ENCODE data around the gene ATP5PB.
A peak's percentile ranks its signal among the peaks of the same experiment; 100 is the strongest.

Gene ATP5PB

DNA sequence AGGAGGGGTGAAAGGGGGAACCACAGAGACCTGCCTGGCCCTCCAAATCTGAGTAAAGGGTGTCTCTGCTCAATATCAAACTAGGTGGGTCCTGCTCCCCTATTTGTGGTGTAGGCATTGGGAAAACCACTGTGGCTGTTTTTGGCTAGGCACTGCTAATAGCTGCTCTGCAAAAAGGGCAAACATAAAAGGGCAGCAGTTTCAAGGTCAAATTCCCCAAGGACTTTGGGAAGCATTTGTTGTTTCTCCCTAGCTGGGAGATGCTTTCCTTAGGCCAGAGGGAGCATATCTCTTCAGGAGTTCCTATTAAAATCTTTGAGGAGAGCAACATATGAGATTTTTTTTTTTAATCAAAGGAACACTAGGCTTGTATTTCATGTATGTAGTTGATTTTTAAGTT, 26.9 kb downstream of the ATP5PB start:
- DNase-seq, result no peak

DNA sequence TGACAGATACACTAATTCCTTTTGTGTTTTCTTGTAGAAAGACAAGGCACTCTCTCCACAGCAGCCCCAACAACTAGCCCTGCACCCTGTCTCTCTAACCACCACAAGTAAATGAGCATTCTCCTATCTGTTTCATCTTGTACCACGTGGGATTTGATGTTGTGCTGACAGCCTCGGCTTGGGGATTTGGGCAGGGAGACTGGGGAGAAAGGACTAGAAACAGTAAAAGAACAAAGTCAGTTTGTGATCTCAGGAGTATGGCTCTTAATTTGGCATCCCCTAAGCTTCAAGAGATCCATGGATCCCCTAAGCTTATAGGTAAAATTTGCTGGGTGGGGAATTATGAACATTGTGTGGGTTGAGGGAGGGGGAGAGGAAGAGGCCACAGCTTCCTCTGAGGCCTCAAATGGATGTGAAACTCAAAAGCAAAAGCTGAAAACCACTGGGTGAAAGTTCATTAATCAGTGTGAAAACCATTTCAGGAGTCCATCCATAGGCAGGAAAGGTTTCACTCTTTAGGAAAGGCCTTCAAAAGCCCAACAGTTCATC, 27.6 kb downstream of the ATP5PB start:
- DNase-seq, result no peak

GRCh38 chr1:111480674-111481073, 31.4 kb downstream of the ATP5PB start:
- no peak for DNase-seq

- peak; percentile 59 for DNase-seq
These were observed 32.3 kb downstream of the ATP5PB start for GRCh38 chr1:111481387-111482221.

GRCh38 chr1:111483166-111483565, 33.9 kb downstream of the ATP5PB start:
- peak; percentile 38 for DNase-seq

DNA sequence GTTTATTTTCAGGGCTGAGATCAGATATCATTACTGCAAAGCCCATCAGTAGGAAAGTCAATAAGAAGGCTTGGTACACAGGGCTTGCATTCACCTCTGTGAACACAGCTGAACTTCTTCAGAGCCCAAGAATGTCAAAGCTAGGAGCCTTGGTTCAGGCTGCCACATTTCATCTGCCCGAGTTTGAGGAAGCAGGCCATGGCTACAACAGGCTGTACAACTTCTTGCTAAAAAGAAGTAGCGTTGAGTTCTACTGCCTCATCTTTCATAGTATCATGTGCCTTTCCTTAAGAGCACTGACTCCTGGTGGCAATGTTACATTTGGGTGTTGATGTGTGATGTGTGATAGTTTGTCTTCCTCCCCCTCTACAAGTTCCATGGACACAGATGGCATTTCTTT, 34.6 kb downstream of the ATP5PB start:
- DNase-seq, result no peak

DNA sequence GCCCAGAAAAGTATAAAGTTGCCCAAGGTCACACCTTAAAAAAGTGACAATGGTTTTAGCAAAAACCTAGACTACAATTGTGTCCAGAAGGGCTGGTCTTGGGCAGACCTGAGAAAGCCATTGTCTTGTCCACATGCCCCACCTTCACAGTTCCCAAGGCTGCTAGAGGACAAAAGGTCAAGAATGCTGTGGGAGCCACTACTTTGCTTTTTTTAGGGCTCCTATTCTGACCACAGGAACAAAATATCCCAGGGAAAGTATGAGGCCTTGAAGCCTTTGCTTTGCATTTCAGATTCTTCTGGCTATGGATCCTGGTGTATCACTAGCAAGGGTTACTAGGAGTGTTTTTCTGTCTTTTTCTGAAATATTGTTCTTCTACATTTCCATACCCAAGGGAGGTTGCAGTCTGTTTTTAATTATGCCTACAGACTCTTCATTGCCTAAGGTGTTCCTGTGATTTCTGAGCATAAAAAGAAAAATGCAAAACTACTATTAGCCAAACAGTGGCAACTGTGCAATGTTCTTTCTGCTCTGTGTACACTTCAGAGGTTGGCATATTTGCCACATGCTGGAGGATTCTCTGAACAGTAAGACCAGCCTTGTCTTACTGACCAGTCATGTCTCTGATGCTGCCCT, 35.2 kb downstream of the ATP5PB start:
- DNase-seq, result no peak

- DNase-seq, result no peak
These were observed 37.2 kb downstream of the ATP5PB start for GRCh38 chr1:111486431-111486830.

GRCh38 chr1:111487133-111487532, 37.9 kb downstream of the ATP5PB start:
- no peak for DNase-seq

DNA sequence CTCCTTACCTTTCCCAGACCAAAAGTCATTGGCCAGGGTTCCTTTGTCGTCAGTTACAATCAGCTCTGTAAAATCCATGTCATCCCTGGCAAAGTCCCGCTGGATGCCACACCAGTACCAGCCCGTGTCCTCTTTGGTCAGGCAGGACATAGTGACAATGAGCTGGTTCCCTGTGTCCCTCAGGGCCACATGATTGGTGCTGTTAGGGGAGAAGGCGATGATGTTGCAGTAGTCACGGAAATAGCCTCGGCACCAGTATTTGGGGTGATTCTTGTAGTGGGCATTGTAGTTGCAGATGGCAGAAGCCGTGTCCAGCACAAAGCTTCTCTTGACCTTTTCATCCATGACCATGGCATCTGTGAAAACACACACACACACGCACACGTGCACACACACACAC, 39.4 kb downstream of the ATP5PB start:
- no peak for DNase-seq

DNA sequence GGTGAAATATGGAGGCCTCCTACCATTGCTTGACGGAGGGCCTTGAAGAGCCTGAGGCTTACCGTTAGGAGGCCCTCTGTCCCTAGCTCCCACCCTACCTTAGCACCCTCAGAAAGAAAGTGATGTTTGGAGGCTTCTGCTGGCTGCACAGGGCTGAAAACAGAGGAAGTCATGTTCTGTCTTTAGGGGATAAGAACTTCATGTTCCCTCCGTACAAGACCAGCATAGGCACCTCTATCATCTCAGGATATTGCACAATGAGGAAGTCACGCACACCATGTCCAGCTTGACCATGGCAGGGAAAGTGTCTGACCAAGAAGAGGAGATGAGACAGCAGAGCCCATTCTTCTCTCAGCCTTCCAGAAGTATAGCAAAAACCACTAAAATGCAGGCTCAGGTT, 40.3 kb downstream of the ATP5PB start:
- DNase-seq, result no peak

- no peak for DNase-seq
These were observed 41.0 kb downstream of the ATP5PB start for GRCh38 chr1:111490220-111490619.

GRCh38 chr1:111491070-111491469, 41.8 kb downstream of the ATP5PB start:
- no peak for DNase-seq

DNA sequence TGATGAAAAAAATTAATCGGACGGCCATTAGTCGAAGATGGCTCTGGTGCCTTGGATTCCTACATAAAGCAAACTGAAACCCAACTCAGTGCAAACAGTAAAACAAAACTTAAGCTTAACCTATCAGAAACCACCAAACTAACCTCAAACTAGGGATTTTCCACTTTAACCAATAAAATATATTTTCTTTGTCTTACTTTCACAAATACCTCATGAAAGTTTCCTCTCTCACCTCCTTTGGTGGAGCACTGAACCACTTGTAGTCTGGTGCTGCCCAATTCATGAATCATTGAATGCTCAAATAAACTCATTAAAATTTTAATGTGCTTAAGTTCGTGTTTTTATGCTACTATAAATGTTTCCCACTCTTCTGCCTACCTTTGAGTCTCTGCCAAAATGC, 47.1 kb downstream of the ATP5PB start:
- no peak for DNase-seq

DNA sequence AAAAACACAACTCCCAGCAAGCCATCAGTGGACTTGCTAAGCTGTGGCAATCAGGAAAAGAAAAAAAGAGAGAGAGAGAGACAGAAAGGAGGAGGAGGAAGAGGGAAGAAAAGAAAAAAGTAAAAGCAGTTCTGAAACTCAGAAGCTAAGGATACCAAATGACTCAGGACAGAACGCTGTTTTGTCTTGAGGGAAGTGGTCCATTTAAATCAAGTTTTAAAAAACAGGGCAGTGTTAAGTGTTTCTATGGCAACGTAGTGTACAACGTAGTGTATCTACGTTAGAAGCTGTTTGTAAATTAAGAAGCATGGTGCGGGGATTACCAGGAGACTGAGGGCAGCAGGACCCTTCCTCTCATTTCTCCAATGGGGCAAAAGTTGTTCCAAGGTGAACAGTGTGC, 48.3 kb downstream of the ATP5PB start:
- DNase-seq, result no peak

DNA sequence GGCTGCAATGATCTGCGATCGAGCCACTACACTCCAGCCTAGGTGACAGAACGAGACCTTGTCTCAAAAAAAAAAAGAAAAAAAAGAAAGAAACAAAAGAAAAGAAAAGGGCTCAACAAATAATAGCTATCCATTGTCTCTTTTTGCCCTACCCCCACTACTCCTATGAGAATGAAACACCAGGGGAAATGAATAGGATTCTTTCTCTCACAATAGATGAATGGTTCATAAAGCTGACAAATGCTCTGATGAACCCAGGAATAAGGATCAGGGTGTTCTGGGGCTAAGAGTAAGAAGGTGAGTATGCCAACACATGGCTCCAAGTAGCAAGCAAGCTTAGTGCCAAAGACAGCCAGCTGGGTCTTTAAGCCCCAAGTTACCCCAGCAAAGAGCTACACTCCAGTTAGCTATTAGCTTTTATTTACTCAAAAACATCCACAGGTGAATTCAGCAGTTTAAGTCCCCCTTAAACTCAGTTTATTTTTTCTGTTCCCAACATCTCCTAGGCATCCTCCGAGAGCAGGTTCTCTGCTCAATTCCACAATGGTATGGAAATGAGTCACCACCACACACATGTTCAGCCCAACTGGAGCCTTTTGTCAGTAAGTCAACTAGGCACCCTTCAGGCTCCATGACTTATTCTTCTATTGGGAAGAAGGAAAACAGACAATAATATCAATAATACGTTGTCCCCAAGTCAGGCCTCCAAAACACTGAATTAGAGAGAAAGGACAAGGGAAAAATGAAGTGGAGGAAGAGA, 49.9 kb downstream of the ATP5PB start:
- no peak for DNase-seq

- DNase-seq, result no peak
These were observed 52.4 kb downstream of the ATP5PB start for GRCh38 chr1:111501645-111502044.

DNA sequence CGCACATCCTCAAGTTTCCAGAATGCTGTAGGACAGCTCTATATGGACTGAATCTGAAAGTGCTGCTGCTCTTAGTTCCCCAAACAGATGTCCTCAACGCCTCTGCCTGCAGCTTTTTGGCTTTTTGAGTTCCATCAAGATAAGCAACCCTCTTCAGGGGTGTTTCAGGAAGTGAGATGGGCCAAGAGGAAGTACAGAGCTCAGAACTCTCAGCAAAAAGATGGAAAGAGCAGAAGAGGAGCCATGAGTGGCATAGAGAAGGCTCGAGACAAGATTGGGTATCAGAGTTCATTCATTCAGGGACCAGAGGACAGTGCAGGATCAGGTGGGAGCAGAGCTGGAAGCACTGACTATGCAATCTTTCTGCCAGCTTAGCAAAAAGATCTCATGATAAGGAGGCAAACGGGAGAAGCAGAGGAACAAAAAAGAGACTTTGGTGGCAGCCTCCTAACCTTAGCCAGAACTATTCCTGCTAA, 54.4 kb downstream of the ATP5PB start, which contains the start of the genes ADORA3 and TMIGD3:
Gene ADORA3 (minus strand): TSS at position 49 of the 476 bp plus-strand sequence. CDS start 279 bp downstream, outside the sequence.
Gene TMIGD3 (minus strand): TSS at position 49 of the 476 bp plus-strand sequence. CDS start 279 bp downstream, outside the sequence.
- DNase-seq, result no peak

DNA sequence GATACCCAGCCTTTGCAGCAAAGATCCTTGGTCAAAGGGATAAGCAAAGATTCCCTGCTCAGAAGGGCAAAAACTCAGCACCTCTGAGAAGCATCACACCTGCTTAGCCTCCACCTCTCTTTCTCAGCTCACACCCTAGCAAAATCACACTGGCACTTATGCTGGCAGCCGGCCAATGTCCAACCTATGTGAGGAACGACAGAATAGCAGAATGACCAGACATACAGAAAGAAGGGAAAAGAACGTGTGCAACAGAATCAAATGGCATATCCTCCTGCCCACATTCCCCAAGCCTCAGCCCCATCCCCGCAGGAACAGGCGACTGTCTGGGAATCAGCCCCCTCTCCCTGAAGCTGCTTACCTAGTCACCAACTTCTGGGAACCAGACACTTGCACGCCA, 54.8 kb downstream of the ATP5PB start:
- DNase-seq, result no peak

DNA sequence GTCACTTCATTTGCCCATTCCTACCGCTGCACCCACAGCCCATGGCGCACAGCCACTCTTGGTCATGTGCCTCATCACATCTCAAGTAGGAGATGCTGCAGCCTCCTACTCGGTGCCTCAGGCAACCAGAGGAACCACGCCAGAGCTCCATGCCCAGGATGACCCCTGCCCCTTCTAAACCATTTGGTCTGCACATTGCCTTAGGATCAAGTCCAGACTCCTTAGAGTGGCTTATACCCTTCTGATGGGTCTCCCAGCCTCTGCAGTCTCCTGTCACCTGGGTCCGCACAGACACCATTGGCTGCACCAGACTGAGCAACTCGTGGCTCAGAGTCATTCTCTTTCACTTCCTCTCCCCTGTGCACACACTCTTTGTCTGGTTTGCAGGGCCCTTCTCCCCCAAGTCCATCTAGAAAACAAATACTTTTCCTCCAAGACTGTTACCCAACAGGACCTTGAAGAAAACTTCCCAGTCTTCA, 56.4 kb downstream of the ATP5PB start:
- no peak for DNase-seq

- no peak for DNase-seq
These were observed 57.3 kb downstream of the ATP5PB start for GRCh38 chr1:111506561-111506960.

DNA sequence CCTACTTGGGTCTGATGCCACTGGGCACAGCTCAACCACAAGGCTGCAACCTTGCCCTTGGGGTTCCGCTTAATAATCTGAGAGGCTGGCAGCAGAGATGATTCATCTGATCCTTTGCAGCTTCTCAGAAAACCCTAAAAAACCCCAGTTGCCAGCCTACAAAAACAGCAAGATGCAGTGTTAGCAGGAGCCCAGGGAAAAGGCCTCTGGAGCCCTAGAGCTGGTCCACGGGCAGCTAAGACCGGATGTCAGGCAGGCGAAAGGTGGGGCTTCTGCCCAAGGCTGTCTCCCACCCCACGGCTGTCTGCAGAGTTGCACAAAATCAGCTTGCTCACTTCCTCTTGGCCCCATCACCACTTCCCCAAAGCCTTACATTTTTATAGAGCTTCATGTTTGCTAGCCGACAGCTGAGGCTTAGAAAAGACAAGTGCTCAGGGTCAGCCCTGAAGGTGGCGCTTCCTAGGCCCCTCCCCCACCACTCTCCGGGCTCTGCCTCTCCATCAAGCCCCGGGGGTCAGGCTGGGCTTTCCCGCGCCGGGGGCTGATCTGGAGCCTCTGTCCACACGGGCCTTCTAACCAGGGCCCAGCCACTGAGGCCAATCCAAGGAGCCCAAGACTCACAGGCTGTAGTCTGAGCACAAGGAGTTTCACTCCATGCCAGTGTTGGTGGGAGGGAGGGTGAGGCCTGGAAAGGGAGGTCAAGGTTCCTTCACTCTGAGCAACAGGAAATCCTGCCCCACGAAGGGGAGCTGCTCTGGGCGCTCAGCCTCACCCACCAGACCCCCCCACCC, 58.3 kb downstream of the ATP5PB start:
- peak; percentile 63 for DNase-seq

All from fibroblast of skin of right biceps (primary cell).